Upper lobe of left lung (tissue), 4 donors: ENCODE data around the gene TAF9B.

Experiments
- EP300 ChIP-seq, 4 donors: sonication (generic); formaldehyde crosslinking; IDR thresholded peaks; one replicate each; pipeline ENCODE4 v1.5.1; 2017; ENCODE audit warnings: antibody characterized with exemption in 4 of 4, control low read depth in 2 of 4
- POLR2A ChIP-seq, 4 donors: fragments of 450-650 bp; IDR thresholded peaks; one replicate each; pipeline ENCODE4 v1.5.1; 2016 to 2017; ENCODE audit warnings: antibody characterized with exemption in 4 of 4, mild to moderate bottlenecking in 2 of 4
- TF ChIP-seq, protein P1 (sequence below), 6 experiments: fragments of 450-650 bp in 4 of 6; fragments of 200-600 bp in 2 of 6; sonication (generic) in 2 of 6; IDR thresholded peaks; one replicate each; pipeline ENCODE4 v1.5.1; 2016 to 2019; ENCODE audit warnings: antibody characterized with exemption in 6 of 6

DNA sequence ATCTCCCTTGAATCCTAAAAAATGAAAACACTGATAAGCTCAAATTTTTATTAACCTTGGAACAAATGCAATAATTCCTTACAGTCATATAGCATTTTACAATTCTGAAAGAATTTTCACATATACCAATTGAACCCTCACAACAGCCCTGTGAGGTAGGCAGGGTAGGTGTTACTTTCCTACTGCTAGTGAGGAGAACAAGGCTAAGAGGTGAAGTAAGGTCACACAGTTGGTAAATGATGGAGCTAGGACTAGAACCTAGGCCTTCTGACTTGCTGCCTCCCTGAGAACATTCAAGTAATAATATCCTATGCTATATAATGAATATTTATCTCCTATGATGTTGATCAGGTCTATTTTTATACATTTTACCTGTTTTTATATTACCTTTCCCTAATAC lies 9.7 kb downstream of the TAF9B start:
- TF ChIP-seq, protein P1, sequence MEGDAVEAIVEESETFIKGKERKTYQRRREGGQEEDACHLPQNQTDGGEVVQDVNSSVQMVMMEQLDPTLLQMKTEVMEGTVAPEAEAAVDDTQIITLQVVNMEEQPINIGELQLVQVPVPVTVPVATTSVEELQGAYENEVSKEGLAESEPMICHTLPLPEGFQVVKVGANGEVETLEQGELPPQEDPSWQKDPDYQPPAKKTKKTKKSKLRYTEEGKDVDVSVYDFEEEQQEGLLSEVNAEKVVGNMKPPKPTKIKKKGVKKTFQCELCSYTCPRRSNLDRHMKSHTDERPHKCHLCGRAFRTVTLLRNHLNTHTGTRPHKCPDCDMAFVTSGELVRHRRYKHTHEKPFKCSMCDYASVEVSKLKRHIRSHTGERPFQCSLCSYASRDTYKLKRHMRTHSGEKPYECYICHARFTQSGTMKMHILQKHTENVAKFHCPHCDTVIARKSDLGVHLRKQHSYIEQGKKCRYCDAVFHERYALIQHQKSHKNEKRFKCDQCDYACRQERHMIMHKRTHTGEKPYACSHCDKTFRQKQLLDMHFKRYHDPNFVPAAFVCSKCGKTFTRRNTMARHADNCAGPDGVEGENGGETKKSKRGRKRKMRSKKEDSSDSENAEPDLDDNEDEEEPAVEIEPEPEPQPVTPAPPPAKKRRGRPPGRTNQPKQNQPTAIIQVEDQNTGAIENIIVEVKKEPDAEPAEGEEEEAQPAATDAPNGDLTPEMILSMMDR (IDR thresholded peaks at IDR 0.05) = no peak
- TF ChIP-seq EP300 (IDR thresholded peaks at IDR 0.05) (no peak), POLR2A (IDR thresholded peaks at IDR 0.05) (no peak)
